Astrocyte of the hippocampus (primary cell): ENCODE data around the gene FBXL15.

ENCODE experiments used
- DNase-seq: peaks from one replicate; pipeline ENCODE4 v3.0.0; 2011; ENCODE audit warnings: low read depth, low spot score

FBXL15 gene

GRCh38 chr10:102420714-102421506 lies at the start of gene FBXL15:
Gene FBXL15, plus strand, starts transcription at chr10:102420836. Its CDS starts 294 bp downstream, at chr10:102421130.
- peak; percentile 98 for DNase-seq

GRCh38 chr10:102371295-102371694 lies 49.3 kb upstream of the FBXL15 start:
- no peak for DNase-seq

GRCh38 chr10:102375250-102375649 lies 45.4 kb upstream of the FBXL15 start:
- DNase-seq: no peak

- DNase-seq: no peak
These were observed 44.8 kb upstream of the FBXL15 start for GRCh38 chr10:102375867-102376266.

- no peak for DNase-seq
These were observed 43.7 kb upstream of the FBXL15 start for GRCh38 chr10:102376901-102377300.

GRCh38 chr10:102379383-102379782 lies 41.3 kb upstream of the FBXL15 start:
- DNase-seq: no peak

GRCh38 chr10:102381983-102382382 lies 38.7 kb upstream of the FBXL15 start:
- no peak for DNase-seq

- no peak for DNase-seq
These were observed 37.8 kb upstream of the FBXL15 start for GRCh38 chr10:102382871-102383270.

GRCh38 chr10:102384053-102384452 lies 36.6 kb upstream of the FBXL15 start:
- no peak for DNase-seq

- no peak for DNase-seq
These were observed 35.8 kb upstream of the FBXL15 start for GRCh38 chr10:102384606-102385429.

GRCh38 chr10:102389894-102390293 lies 30.7 kb upstream of the FBXL15 start:
- DNase-seq: no peak

GRCh38 chr10:102392306-102392705 lies 28.3 kb upstream of the FBXL15 start:
- no peak for DNase-seq

GRCh38 chr10:102393411-102394078 lies 27.1 kb upstream of the FBXL15 start:
- DNase-seq: no peak

- peak; percentile 97 for DNase-seq
These were observed 26.4 kb upstream of the FBXL15 start for GRCh38 chr10:102394079-102394800.

- peak; percentile 61 for DNase-seq
These were observed 25.7 kb upstream of the FBXL15 start for GRCh38 chr10:102394801-102395399.

GRCh38 chr10:102395400-102396316 lies 25.0 kb upstream of the FBXL15 start, which contains the start of gene NFKB2:
Gene NFKB2, plus strand, starts transcription at chr10:102395705. Its CDS starts 255 bp downstream, at chr10:102395960.
- DNase-seq: peak; percentile 96

GRCh38 chr10:102396317-102396650 lies 24.4 kb upstream of the FBXL15 start:
- DNase-seq: no peak

- DNase-seq: no peak
These were observed 23.9 kb upstream of the FBXL15 start for GRCh38 chr10:102396730-102397151.

GRCh38 chr10:102397222-102398171 lies 23.1 kb upstream of the FBXL15 start:
- no peak for DNase-seq
